ENCODE data around the gene CHIA.
A peak's percentile ranks its signal among the peaks of the same experiment; 100 is the strongest.
"Not testable (repeated sequence)": the region's sequence is repeated elsewhere in the genome, so short reads cannot be mapped to it uniquely, and the experiment has no call there.

CHIA gene

GRCh38 chr1:111347026-111347425 lies 56.4 kb downstream of the CHIA start:
- Histone ChIP-seq H3K9me3 (ENCODE audit: insufficient read depth, low read length) (no peaks in the 10 kb centered on the region), H3K9ac (ENCODE audit: insufficient read length, low read depth) (peak overlapping the region; percentile 34), H3K4me3 (ENCODE audit: insufficient read length, low read depth) (peak overlapping the region; percentile 62), H3K36me3 (ENCODE audit: insufficient read depth, insufficient read length, low read length) (no peaks in the 10 kb centered on the region), H3K27me3 (ENCODE audit: insufficient read depth, insufficient read length) (peaks cover 8% of the 10 kb centered on the region), H3K4me1 (ENCODE audit: insufficient read depth, insufficient read length) (no peaks in the 10 kb centered on the region)
- no peak for DNase-seq (ENCODE audit: low read depth, low spot score)
- TF ChIP-seq YY1 (IDR thresholded peaks at IDR 0.05; ENCODE audit: insufficient read depth, insufficient read length), result no peak
- no peak for TF ChIP-seq SUZ12 (IDR thresholded peaks at IDR 0.05; ENCODE audit: extremely low read depth, insufficient read depth, insufficient read length)
- TF ChIP-seq ZNF274 (IDR thresholded peaks at IDR 0.05; ENCODE audit: low read depth, low read length), result no peak

DNA sequence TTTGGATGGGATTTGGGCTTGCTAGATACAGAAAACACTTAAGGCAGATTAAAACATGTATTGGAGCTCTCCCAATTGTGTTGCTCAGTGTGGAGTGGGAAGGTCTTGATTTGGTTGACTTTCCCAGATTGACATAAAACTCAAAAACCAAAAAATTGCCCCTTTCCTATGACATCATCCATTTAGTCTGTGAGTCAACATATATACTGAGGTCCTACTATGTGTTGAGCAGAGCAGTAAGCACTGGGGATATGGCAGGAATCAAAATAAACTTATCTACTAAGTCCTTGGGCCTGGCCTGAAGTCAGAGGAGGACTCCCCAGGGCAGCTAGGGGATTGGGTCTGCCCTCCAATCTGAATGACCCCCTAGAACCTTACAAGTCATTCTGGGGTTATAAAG lies 61.0 kb downstream of the CHIA start:
- H3K36me3 ChIP-seq (ENCODE audit: insufficient read depth, insufficient read length, low read length), result no peaks in the 10 kb centered on the region
- H3K9me3 ChIP-seq (ENCODE audit: insufficient read depth, low read length), result no peaks in the 10 kb centered on the region
- no peaks in the 10 kb centered on the region for H3K4me1 ChIP-seq (ENCODE audit: insufficient read depth, insufficient read length)
- no peak for TF ChIP-seq YY1 (IDR thresholded peaks at IDR 0.05; ENCODE audit: insufficient read depth, insufficient read length)
- no peak for TF ChIP-seq ZNF274 (IDR thresholded peaks at IDR 0.05; ENCODE audit: low read depth, low read length)
- no peak for TF ChIP-seq SUZ12 (IDR thresholded peaks at IDR 0.05; ENCODE audit: extremely low read depth, insufficient read depth, insufficient read length)
- H3K9ac ChIP-seq (ENCODE audit: insufficient read length, low read depth), result no peak overlapping the region
- H3K4me3 ChIP-seq (ENCODE audit: insufficient read length, low read depth), result no peak overlapping the region
- H3K27me3 ChIP-seq (ENCODE audit: insufficient read depth, insufficient read length), result peaks cover 5% of the 10 kb centered on the region
- no peak for DNase-seq (ENCODE audit: low read depth, low spot score)

- no peak for DNase-seq (ENCODE audit: low read depth, low spot score)
- TF ChIP-seq SUZ12 (IDR thresholded peaks at IDR 0.05; ENCODE audit: extremely low read depth, insufficient read depth, insufficient read length) (no peak), YY1 (IDR thresholded peaks at IDR 0.05; ENCODE audit: insufficient read depth, insufficient read length) (no peak), ZNF274 (IDR thresholded peaks at IDR 0.05; ENCODE audit: low read depth, low read length) (no peak)
- Histone ChIP-seq H3K27me3 (ENCODE audit: insufficient read depth, insufficient read length) (no peaks in the 10 kb centered on the region), H3K36me3 (ENCODE audit: insufficient read depth, insufficient read length, low read length) (no peaks in the 10 kb centered on the region), H3K4me3 (ENCODE audit: insufficient read length, low read depth) (no peak overlapping the region), H3K9ac (ENCODE audit: insufficient read length, low read depth) (no peak overlapping the region), H3K9me3 (ENCODE audit: insufficient read depth, low read length) (no peaks in the 10 kb centered on the region), H3K4me1 (ENCODE audit: insufficient read depth, insufficient read length) (no peaks in the 10 kb centered on the region)
Measured at GRCh38 chr1:111354584-111354983, 63.9 kb downstream of the CHIA start.

GRCh38 chr1:111358964-111359363 lies 68.3 kb downstream of the CHIA start:
- Histone ChIP-seq H3K27me3 (ENCODE audit: insufficient read depth, insufficient read length) (no peaks in the 10 kb centered on the region), H3K9ac (ENCODE audit: insufficient read length, low read depth) (no peak overlapping the region), H3K9me3 (ENCODE audit: insufficient read depth, low read length) (no peaks in the 10 kb centered on the region), H3K36me3 (ENCODE audit: insufficient read depth, insufficient read length, low read length) (no peaks in the 10 kb centered on the region), H3K4me1 (ENCODE audit: insufficient read depth, insufficient read length) (no peaks in the 10 kb centered on the region), H3K4me3 (ENCODE audit: insufficient read length, low read depth) (no peak overlapping the region)
- TF ChIP-seq ZNF274 (IDR thresholded peaks at IDR 0.05; ENCODE audit: low read depth, low read length), result no peak
- no peak for TF ChIP-seq YY1 (IDR thresholded peaks at IDR 0.05; ENCODE audit: insufficient read depth, insufficient read length)
- TF ChIP-seq SUZ12 (IDR thresholded peaks at IDR 0.05; ENCODE audit: extremely low read depth, insufficient read depth, insufficient read length), result no peak
- no peak for DNase-seq (ENCODE audit: low read depth, low spot score)

DNA sequence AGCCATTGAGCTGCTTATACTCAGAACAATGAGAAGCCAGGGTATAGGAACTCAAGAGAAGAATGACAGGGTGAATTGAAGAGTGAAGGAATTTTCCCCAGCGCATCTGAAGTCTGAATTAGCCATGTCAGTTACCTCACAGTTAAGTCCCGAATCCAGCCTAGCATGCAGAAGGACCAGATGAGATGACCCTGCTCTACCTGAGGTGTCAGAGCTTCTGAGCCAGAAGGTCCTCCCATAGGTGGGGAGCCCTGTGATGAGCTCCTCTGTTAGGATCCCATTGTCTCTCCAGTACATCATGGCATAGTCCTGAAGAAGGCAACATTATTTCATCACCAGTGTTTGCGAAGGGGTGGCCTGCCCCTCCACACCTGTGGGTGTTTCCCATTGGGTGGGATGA lies 68.7 kb downstream of the CHIA start:
- Histone ChIP-seq H3K4me3 (ENCODE audit: insufficient read length, low read depth) (no peak overlapping the region), H3K27me3 (ENCODE audit: insufficient read depth, insufficient read length) (no peaks in the 10 kb centered on the region), H3K36me3 (ENCODE audit: insufficient read depth, insufficient read length, low read length) (no peaks in the 10 kb centered on the region), H3K9me3 (ENCODE audit: insufficient read depth, low read length) (no peaks in the 10 kb centered on the region), H3K9ac (ENCODE audit: insufficient read length, low read depth) (no peak overlapping the region), H3K4me1 (ENCODE audit: insufficient read depth, insufficient read length) (no peaks in the 10 kb centered on the region)
- no peak for DNase-seq (ENCODE audit: low read depth, low spot score)
- TF ChIP-seq SUZ12 (IDR thresholded peaks at IDR 0.05; ENCODE audit: extremely low read depth, insufficient read depth, insufficient read length) (no peak), ZNF274 (IDR thresholded peaks at IDR 0.05; ENCODE audit: low read depth, low read length) (no peak), YY1 (IDR thresholded peaks at IDR 0.05; ENCODE audit: insufficient read depth, insufficient read length) (no peak)

GRCh38 chr1:111360257-111360656 lies 69.6 kb downstream of the CHIA start:
- not testable (repeated sequence) for H3K27me3 ChIP-seq (ENCODE audit: insufficient read depth, insufficient read length); DNase-seq (ENCODE audit: low read depth, low spot score); H3K9me3 ChIP-seq (ENCODE audit: insufficient read depth, low read length); H3K9ac ChIP-seq (ENCODE audit: insufficient read length, low read depth); H3K4me1 ChIP-seq (ENCODE audit: insufficient read depth, insufficient read length); H3K36me3 ChIP-seq (ENCODE audit: insufficient read depth, insufficient read length, low read length); H3K4me3 ChIP-seq (ENCODE audit: insufficient read length, low read depth)

DNA sequence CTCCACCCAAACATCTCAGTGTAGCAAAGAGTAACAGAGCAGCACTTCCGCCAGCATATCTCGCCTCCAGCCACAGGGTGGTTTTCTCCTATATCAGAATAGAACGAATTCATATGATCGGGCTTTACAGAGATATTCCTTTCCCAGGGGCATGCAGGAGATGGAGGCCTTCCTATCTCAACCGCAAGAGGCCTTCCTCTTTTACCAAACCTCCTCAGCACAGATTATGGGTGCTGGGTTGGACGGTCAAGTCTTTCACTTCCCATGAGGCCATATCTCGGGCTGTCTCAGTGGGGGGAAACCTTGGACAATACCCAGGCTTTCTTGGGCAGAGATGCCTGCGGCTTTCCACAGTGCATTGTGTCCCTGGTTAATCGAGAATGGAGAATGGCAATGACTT lies 71.1 kb downstream of the CHIA start:
- DNase-seq (ENCODE audit: low read depth, low spot score), result no peak
- Histone ChIP-seq H3K4me3 (ENCODE audit: insufficient read length, low read depth) (no peak overlapping the region), H3K9ac (ENCODE audit: insufficient read length, low read depth) (no peak overlapping the region), H3K9me3 (ENCODE audit: insufficient read depth, low read length) (no peaks in the 10 kb centered on the region), H3K36me3 (ENCODE audit: insufficient read depth, insufficient read length, low read length) (no peaks in the 10 kb centered on the region), H3K4me1 (ENCODE audit: insufficient read depth, insufficient read length) (no peaks in the 10 kb centered on the region), H3K27me3 (ENCODE audit: insufficient read depth, insufficient read length) (no peaks in the 10 kb centered on the region)
- TF ChIP-seq ZNF274 (IDR thresholded peaks at IDR 0.05; ENCODE audit: low read depth, low read length), result no peak
- no peak for TF ChIP-seq SUZ12 (IDR thresholded peaks at IDR 0.05; ENCODE audit: extremely low read depth, insufficient read depth, insufficient read length)
- no peak for TF ChIP-seq YY1 (IDR thresholded peaks at IDR 0.05; ENCODE audit: insufficient read depth, insufficient read length)

DNA sequence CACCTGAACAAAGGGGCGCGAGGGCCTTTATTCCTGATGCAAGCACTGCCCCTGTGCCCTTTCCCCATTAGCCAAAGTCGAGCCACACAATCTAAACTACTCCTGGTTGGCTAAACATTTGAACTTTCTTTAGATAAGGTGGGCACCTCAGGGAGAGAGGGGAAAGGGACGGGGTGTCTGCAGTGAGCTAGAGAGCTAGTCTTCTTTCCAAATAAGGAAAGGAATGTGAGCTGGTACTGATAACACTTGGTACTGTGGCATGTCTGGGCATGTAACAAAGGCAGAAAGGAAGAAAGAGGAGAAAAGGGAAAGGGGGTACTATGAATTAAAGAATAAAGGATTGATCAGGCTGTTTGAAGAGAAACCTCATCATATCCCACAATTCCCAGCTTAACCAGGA lies 74.0 kb downstream of the CHIA start:
- Histone ChIP-seq H3K27me3 (ENCODE audit: insufficient read depth, insufficient read length) (no peaks in the 10 kb centered on the region), H3K4me1 (ENCODE audit: insufficient read depth, insufficient read length) (no peaks in the 10 kb centered on the region), H3K9ac (ENCODE audit: insufficient read length, low read depth) (no peak overlapping the region), H3K4me3 (ENCODE audit: insufficient read length, low read depth) (no peak overlapping the region), H3K36me3 (ENCODE audit: insufficient read depth, insufficient read length, low read length) (no peaks in the 10 kb centered on the region), H3K9me3 (ENCODE audit: insufficient read depth, low read length) (no peaks in the 10 kb centered on the region)
- TF ChIP-seq YY1 (IDR thresholded peaks at IDR 0.05; ENCODE audit: insufficient read depth, insufficient read length) (no peak), SUZ12 (IDR thresholded peaks at IDR 0.05; ENCODE audit: extremely low read depth, insufficient read depth, insufficient read length) (no peak), ZNF274 (IDR thresholded peaks at IDR 0.05; ENCODE audit: low read depth, low read length) (no peak)
- no peak for DNase-seq (ENCODE audit: low read depth, low spot score)
